HG03342 (cell line): ENCODE measurements around the gene ACD.
"Not testable (repeated sequence)": the region's sequence is repeated elsewhere in the genome, so short reads cannot be mapped to it uniquely, and the experiment has no call there.

Experiments
- ATAC-seq: cut with Tn5 transposase; IDR thresholded peaks from one replicate; pipeline ENCODE4 v1.9.1; 2021; ENCODE audit warnings: mild to moderate bottlenecking, moderate library complexity; ENCODE audit not compliant: unreplicated experiment

The ACD gene

DNA sequence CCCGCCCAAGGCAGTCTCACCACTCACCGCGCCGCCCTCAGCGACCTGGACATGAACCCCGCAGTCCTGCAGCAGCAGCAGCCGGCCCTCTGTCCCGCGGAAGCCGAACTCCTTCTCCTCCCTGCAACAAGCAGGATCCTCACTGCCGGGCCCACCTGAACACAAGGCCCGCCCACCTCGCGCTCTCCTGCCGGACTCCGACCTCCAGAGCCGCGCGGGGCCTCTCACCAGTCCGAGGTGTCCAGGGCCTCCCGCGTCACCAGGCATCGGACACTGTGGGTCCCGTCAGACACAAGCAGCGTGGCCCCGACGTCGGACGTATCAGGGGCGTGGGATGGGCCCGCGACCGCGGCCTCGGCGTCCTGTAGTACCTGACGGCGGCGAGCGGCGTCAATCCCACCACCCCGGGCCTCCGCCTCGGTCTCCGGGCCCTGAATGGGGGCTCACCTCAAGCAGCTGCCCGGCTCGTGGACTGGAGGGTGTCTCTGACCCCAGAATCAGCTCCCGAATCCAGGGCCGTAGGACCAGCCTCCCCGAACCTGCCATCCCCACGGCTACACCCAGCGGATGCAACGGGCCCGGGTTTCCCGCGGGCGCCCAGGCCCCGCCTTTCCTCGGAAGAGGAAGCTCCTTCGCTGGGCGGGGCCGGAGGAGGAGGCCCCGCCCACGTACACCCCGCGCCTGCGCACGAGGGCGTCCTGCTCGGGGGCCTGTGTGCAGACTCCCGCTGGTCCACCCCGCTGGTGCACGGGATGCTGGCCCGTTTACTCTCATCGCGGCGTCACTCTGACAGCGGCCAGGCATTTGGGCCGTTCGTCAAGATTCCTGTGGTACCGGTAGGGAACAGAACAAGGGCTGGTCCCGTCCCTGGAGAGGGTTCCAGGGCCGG is at the start of gene ACD:
ACD (minus strand) TSS at position 586 of the 889 bp plus-strand sequence; CDS start at position 546, 40 bp downstream.
- ATAC-seq = peak; percentile 44

DNA sequence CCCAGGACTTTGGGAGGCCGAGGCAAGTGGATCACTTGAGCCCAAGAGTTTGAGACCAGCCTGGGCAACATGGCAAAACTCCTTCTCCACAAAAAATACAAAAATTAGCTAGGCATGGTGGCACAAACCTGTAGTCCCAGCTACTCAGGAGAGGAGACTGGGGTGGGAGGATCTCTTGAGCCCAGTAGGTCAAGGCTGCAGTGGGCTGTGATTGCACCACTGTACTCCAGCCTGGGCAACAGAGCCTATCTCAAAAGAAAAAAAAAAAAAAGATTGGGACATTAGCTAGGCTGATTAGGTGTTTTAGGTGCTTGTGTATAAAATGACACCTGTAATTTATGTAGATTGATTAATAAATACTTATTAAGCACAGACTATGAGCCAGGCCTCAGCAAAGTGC is 49.0 kb upstream of the ACD start:
- no peak for ATAC-seq

GRCh38 chr16:67708368-67708771 is 48.3 kb upstream of the ACD start:
- no peak for ATAC-seq

DNA sequence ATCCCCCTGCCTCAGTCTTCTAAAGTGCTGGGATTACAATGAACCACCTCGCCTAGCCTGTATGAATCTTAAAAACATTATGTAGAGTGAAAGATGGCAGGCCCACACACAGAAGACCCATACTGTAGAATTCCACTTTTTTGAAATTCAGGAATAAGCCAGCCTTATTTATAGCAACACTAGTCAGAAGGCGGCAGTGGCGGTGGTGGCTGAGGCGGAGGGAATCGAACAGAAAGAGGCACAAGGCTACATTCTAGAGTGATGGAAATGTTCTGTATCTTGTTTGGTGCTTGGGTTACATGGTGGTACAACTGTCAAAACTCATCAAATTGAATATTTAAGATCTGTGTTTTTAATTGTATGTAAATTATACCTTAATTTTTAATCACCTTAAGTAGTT is 47.7 kb upstream of the ACD start:
- ATAC-seq = no peak

DNA sequence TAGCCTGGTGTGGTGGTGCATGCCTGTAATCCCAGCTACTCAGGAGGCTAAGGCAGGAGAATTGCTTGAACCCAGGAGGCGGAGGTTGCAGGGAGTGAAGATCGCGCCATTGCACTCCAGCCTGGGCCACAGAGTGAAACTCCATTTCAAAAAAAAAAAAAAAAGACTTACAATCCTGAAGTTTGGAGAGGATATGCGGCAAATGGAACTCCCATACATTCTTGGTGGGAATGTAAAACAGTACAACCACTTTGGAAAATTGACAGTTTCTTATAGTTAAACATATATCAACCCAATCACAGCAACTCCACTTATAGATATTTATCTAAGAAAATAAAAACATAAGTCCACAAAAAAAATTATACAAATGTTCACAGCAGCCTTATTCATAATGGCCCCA is 47.1 kb upstream of the ACD start:
- no peak for ATAC-seq

GRCh38 chr16:67704110-67704509 is 44.0 kb upstream of the ACD start:
- no peak for ATAC-seq

DNA sequence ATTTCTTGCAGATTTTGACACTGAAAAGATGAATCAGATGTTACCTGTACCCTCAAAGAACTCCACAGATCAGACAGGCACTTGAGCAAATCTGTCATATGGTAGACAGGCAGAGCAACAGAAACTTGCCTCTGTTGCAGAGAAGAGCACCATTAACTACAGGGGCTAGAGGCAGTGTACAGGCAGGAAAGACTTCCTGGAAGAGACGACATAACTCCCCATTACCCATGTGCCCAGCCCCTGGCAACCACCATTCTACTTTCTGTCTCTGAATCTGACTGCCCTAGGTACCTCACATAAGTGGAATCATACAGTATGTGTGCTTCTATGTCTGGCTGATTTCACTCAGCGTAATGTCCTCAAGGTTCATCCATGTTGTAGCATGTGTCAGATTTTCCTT is 43.6 kb upstream of the ACD start:
- ATAC-seq = no peak

- no peak for ATAC-seq
Measured at GRCh38 chr16:67702130-67702529, 42.1 kb upstream of the ACD start.

GRCh38 chr16:67701420-67701819 is 41.4 kb upstream of the ACD start:
- no peak for ATAC-seq

- ATAC-seq = no peak
Measured at GRCh38 chr16:67699265-67699664, 39.2 kb upstream of the ACD start.

- no peak for ATAC-seq
Measured at GRCh38 chr16:67697422-67698185, 37.5 kb upstream of the ACD start.

DNA sequence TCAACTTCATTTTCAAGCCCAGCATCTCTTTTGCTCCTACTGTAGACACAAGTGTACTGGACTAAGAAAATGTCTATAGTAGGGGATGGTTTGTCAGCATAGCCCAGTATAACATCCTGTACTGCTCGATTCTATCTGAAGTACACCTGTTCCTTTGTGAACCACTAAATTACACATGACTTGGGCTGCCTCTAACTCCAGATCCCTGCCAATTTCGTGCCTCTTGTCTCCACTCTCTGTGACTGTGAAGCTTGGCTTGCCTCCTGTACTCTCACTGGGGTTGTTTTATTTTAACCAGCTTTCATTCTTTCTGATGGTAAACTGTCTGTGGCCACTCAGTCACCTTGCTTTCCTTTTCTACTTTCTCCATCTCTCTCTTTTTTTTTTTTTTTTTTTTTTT is 34.6 kb upstream of the ACD start:
- no peak for ATAC-seq

DNA sequence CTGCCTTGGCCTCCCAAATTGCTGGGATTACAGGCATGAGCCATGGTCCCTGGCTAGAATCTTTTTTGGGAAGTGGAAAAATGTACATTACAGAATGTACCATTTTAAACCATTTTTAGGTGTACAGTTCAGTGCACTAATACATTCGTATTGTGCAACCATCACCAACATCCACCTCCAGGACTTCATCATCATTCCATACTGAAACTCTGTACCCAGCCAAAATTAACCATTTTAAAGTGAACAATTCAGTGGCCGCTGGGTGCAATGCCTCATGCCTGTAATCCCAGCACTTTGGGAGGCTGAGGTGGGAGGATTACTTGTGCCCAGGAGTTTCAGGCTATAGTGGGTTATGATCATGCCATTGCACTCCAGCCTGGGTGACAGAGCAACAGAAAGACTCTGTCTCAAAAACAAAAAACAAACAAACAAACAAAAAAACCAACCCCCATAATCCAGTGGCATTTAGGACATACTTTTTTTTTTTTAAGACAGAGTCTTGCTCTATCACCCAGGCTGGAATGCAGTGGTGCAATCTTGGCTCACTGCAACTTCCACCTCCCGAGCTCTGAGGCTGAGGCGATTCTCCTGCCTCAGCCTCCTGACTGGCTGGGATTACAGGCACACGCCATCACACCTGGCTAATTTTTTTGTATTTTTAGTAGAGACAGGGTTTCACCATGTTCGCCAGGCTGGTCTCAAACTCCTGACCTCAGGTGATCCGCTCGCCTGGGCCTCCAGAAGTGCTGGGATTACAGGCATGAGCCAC is 33.6 kb upstream of the ACD start:
- ATAC-seq = not testable (repeated sequence)

DNA sequence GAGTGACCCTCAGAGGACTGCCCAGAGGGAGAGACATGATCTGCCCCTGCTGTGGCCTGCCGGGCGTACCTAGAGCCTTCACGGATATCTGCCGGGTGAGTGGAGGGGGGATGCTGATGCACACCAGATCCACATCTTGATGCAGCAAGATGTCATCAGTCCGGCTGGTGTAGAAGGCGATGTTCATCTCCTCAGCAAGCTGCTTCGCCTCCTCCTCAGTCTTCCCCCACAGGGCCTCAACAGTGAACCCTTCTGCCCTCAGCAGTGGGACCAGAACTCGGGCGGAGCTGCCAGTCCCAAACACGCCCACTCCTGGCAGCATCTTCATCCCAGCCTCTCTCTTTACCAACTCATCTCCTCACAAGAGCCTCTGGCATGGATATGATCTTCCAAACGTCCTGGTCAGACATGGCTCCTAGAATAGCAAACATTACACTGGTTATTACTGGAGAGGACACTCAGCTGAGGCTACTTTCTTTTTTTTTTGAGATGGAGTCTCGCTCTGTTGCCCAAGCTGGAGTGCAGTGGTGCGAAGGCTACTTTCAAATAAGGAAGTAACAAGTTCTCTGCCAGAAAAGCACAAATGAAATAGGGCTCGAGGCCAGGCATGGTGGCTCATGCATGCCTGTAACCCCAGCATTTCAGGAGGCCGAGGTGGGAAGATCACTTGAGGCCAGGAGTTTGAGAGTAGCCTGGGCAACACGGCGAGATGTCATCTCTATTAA is 25.5 kb upstream of the ACD start:
- no peak for ATAC-seq

- ATAC-seq = no peak
Measured at GRCh38 chr16:67683767-67684166, 23.7 kb upstream of the ACD start.

DNA sequence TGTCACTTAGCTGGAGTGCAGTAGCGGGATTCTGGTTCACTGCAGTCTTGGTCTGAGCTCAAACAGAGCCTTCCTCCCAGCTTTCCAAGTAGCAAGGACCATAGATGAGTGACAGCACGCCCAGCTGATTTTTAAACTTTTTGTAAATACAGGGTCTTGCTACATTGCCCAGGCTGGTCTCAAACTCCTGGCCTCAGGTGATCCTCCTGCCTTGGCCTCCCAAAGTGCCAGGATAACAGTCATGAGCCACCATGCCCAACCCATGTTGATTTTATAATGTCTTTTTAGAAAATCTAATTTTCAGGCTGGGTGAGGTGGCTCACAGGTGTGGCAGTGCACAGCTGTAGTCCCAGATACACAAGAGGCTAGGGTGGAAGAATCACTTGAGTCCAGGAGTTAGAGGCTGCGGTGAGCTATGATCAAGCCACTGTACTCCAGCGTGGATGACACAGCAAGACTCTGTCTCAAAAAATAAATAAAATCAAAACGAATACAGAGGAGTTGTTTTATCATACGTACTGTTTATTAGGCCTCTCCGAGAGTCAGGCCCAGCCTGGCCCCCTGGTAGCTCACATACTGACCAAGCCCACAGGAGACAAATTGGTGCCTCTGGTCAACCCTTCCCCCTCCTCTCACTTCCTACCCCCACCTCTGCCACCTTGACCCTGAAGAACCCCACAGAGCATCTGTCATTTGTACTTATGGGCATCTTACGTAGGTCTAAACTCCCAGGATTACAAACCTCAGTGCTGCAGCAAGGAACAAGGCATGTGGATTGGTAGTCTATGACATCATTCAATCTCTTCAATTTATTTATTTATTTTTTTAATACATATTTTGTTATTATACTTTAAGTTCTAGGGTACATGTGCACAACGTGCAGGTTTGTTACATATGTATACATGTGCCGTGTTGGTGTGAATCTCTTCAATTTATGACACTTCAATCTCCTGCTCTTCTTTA is 20.2 kb upstream of the ACD start:
- ATAC-seq = no peak

DNA sequence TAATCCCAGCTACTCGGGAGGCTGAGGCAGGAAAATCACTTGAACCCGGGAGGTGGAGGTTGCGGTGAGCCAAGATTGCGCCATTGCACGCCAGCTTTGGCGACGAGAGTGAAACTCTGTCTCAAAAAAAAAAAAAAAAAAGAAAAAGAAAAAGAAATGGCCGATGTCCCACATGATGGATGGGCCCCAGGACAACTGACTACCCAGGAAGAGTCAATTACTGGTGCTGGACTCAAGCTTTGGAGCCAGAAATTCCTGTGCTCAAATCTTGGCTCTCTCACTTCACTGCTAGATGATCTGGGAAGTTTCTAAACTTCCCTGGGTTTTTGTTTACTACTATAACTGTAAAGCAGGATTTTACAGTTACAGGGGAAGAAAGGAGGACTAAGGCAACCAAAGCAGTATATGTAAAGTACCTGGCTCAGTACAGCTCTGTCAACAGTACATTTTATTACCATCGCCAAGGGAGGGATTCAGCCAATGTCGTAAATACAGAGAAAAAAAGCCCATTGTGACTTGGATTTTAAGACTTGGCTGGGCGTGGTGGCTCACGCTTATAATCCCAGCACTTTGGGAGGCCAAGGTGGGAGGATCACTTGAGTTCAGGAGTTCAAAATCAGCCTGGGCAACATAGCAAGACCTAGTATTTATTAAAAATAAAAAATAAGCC is 18.4 kb upstream of the ACD start:
- ATAC-seq = no peak

- no peak for ATAC-seq
Measured at GRCh38 chr16:67677712-67678111, 17.7 kb upstream of the ACD start.

DNA sequence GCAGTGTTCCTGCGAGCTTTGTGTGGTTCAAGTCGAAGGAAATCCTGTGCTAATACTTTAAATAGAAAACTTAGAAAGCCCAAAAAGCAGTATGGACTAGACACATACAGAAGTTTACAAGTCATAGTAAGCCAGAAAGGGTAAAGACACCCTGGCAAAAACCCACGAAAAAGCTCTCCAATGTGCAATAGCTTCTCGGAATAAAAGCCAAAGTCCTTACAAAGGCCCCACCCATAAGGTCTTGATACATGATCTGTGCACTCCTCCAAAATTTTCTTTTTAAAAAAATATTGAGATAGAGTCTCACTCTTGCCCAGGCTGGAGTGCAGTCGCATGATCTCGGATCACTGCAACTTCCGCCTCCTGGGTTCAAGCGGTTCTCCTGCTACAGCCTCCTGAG is 16.9 kb upstream of the ACD start:
- no peak for ATAC-seq
